GM21786 (cell line): ENCODE measurements around the gene B4GALNT1.
"Not testable (repeated sequence)": the region's sequence is repeated elsewhere in the genome, so short reads cannot be mapped to it uniquely, and the experiment has no call there.

Source experiments
- ATAC-seq: cut with Tn5 transposase; IDR thresholded peaks from one replicate; pipeline ENCODE4 v1.9.1; 2021; ENCODE audit not compliant: unreplicated experiment

The B4GALNT1 gene

DNA sequence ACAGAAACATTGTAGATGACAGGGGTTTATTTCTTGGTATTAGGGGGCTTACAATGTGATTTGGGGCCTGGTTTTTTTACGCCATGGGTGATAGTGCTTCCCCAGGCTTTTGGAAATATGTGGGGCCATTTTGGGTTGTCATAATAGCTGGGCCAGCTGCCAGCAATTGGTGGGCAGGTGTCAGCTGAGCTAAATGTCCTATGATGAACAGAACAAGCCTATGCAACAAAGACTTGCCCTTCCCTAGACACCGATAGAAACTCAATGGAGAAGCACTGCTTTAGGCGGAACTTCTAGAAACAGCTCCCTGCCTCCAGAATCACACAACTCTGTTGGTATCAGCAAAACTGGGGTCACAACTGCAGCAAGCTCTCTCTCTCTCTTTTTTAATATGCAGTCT lies 5.1 kb upstream of the B4GALNT1 start:
- no peak for ATAC-seq

GRCh38 chr12:57637364-57637763 lies 4.4 kb upstream of the B4GALNT1 start:
- ATAC-seq, result no peak

DNA sequence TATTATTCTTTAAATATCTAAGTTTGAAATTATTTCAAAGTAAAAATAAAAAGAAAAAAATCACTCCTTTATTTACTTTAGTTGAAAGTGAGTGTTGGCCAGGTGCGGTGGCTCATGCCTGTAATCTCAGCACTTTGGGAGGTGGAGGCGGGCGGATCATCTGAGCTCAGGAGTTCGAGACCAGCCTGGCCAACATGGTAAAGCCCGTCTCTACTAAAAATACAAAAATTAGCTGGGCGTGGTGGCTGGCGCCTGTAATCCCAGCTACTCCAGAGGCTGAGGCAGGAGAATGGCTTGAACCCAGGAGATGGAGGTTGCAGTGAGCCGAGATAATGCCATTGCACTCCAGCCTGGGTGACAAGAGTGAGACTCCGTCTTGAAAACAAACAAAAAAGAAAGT lies 3.7 kb upstream of the B4GALNT1 start:
- not testable (repeated sequence) for ATAC-seq

DNA sequence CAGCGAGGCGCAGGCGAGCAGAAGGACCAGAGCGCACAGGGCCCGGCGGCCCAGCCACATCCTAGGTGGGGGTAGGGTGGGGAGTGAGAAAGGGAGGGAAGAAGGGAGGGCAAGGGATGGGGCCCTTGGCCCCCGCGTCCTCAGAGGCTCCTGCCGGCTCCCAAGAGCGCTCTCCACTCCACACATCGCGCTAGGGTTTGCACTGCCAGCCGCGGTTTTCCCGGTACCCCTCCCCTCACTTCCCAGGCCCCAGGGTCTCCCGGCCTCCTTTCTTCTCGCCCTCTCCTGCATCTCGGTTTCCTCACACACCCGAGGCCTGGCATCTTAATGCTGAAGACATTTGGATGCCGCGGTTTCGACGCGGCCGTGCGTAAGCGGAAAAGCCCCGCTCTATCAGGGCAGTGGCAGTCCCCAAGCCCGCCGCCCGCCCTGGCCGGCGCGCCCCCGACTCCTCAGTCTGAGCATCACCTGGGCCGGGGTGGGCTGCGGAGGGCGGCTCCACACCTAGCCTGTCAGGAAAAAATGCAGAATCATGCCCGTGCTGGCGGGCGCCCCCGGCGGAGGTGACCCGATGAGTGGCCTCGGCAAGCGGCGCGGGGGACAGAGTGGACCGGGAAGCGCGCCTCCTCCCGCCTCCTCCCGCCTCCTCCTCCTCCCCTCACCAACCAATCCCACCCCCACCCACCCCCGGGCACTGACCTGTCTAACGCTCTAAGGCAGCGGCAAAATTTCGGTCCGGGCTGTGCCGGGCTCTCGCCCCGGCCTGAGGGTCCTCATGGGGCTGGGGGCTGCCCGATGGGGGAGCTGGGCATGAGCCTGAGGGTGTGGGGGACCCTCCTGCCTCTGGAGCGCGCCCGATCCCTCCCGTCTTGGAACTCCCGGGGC lies 686 bp downstream of the B4GALNT1 start:
- no peak for ATAC-seq

DNA sequence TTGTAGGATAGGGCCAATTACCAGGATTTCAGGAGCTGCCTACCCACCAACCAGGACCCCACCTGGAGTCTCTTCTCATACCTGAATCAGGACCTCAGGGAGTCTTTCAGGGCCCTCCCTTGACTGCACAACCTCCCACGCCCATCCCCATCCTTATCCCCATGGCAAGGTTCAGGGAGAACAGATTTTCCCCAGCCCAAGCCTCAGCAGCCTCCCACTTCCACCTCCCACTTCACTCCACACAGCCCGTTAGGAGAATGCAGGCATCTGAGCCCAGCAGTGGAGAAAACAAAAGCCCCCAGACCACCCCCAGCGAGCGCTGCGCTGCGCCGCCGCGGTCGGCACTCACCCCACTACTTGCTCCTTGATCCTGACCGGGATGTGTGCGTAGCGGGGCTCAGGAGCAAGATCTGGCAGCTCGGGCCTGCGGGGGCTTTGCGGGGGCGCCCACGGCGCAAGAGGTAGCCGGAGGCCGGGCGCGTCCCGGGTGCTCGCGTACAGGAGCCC lies 1.4 kb downstream of the B4GALNT1 start:
- no peak for ATAC-seq

GRCh38 chr12:57630891-57631433 lies 2.0 kb downstream of the B4GALNT1 start:
- ATAC-seq, result no peak

DNA sequence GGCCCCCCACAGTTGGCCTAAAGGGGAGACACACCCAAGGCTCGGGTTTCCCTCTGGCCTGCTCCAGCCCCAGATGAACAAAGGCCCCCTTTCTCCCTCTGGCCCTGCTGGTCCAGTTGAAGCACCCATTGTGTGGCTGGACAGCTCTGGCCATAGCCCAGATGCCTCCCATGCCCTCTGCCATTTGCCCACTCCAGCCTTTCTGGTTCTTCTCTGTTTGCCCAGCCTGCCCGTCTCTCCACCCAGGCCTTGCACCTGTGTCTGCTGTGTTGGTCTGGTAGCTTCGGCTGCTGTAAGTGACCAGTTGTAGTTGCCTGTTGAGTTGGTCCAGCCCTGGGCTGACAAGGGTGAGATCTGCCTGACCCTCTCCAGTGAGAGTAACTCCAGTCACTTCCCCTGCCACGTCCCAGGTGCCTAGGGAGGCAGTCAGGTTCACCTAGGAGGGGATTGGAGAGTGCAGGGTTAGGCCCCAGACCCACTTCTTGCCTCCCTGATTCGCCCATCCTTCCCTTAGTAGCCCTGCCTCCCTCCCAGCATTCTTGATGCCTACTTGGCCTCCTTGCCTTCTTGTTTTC lies 3.0 kb downstream of the B4GALNT1 start:
- ATAC-seq, result no peak

GRCh38 chr12:57628280-57629191 lies 4.5 kb downstream of the B4GALNT1 start:
- ATAC-seq, result no peak

DNA sequence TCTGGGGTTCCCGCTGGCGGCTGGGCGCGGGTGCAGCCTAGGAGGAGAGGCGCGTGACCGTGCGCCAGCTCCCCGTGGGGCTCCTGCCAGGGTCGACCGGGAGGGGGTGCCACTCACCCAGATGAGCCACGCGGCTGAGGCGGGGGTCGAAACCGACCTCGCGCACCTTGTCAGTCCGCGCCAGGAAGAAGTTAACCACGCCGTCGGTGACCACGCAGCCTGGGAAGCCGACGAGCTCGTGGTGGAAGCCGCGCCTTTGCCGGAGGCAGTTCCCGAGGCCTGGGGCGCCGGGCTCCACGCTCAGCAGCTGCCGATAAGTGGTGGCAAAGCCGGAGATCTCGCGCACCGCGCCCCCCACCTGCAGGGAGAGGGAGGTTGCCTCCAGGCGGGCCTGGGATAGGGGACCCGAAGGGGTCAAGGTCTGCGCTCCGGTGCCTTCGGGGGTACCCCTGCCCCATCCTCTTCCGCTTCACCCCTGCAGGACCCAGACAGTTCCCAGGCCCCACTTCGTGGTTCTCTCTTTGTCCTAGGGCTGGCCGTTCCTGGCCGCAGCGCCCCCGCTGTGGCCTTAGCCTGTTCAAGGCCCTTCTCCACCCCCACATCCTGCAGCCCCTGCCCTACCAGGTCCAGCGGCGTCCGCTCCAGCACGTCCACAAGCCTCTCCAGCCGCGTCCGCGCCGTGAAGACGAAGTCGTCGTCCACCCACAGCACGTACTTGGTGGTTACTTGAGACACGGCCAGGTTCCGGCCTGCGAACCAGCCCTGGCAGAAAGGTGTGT lies 5.3 kb downstream of the B4GALNT1 start:
- no peak for ATAC-seq

DNA sequence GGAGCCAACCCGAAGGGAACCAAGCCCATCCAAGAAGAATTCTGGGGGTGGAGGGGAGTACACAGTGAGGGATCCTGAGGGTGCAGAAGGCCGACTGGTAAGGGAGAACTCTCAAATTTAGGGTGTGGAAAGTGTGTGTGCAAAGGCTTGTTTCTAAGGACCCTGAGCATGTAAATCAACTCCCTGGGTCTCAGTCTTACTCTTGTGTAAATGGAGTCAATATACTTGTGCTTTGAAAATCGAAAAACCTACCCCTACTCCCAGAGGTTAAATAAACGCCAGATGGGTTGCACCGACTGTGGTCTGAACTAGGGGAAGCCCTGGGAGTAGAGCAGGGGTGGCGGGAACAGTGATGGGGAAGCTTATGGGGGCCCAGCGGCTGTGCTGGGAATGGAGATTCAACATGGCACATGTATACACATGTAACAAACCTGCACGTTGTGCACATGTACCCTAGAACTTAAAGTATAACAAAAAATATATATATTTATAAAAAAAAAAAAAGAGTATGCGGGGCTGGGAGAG lies 6.0 kb downstream of the B4GALNT1 start:
- ATAC-seq, result no peak

- no peak for ATAC-seq
Observed at GRCh38 chr12:57626111-57626920, 6.7 kb downstream of the B4GALNT1 start.

GRCh38 chr12:57625261-57626032 lies 7.6 kb downstream of the B4GALNT1 start:
- ATAC-seq, result no peak

DNA sequence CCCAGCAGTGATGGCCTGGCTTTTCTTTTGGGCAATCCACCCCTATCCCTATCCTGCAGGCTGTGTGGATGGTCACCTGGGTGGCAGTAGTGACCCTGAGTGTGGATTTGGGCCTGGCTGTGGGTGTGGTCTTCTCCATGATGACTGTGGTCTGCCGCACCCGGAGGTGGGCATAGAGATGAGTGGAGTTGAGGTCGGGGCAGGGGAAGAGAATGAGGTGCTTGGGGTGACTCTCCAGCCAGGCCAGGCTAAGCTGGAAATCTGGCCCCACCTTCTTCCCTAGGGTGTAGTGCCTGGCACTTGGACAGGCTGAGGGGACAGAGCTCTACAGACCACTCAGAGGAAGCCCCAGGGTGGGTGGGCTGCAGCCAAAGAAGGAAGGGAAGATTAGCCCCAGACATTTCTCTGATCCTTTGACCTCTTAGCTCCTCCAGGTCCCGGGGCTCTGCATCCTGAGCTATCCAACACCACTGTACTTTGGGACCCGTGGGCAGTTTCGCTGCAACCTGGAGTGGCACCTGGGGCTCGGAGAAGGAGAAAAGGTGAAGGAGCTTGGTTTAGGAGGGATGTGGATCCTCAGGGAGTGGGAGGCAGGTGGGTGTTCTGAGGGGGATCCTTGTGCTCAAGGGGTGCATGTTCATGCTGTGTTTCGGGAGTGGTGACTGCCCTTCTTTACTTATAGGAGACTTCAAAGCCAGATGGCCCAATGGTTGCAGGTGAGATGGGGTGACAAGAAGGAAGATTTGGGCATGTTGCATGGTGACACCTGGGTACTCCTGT lies 8.4 kb downstream of the B4GALNT1 start:
- no peak for ATAC-seq

GRCh38 chr12:57623811-57624390 lies 9.1 kb downstream of the B4GALNT1 start:
- ATAC-seq, result no peak

DNA sequence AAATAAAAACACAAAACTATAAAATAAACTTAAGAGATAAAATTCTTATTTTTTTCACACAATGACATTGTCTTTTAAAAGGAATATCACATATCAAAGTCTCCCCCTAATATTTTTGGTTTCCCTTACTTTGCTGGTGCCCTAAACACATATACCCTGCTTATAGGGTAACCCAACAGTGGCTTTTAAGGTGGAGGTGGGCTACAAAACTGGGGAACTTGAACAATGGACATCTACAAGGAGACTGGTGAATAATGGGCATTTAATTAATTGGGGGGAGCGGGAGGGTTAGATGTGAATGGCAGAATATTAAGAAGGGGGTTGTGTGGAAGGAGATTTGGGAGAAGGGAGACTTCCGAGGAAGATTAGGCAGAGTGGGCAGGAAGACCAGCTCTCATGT lies 9.6 kb downstream of the B4GALNT1 start:
- ATAC-seq, result no peak

DNA sequence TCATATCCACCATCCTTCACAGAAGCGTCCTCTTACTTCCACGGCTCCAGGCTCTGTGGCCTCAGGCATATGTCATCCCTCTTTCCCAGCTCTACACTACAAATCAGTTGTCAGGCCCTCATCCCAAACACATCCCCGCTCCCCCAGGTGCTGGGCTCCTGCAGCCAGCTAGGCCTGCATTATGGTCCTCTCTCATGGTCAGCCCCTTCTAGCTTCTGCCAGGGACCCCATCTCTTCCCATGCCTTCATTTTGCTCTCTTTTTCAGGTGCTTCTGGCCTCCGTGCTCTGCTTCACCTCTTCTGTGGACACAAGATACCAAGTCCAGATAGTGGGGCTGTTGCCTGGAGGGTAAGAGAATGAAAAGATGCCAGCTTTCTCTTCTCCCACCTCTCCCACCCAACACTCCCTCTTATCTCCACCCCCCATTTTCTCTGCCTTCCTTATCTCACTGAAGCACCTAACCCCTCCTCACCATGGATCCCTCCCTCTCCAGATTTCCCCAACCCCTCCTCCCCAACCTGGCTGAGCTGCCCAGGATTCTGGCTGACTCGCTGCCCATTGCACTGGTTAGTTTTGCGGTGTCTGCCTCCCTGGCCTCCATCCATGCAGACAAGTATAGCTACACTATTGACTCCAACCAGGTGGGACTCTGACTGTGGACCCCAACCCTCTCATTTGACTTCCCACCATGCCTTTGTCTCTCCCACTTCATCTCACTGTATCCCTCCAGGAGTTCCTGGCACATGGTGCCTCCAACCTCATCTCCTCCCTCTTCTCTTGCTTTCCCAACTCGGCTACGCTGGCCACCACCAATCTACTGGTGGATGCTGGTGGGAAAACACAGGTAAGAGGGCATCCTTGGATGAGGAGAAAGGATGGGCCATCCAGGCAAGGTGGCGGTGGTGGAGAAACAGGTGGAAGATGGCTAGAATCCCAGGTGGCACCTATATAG lies 10.4 kb downstream of the B4GALNT1 start:
- ATAC-seq, result no peak
